ENCODE results near the gene EML6. TPM values are rescaled to one million over a fixed set of nuclear protein-coding genes. Genes with fewer than 3 reads are reported as not detected.

The EML6 gene
- total RNA-seq, 1 donor from 2014 or later, result 2.5 TPM

DNA sequence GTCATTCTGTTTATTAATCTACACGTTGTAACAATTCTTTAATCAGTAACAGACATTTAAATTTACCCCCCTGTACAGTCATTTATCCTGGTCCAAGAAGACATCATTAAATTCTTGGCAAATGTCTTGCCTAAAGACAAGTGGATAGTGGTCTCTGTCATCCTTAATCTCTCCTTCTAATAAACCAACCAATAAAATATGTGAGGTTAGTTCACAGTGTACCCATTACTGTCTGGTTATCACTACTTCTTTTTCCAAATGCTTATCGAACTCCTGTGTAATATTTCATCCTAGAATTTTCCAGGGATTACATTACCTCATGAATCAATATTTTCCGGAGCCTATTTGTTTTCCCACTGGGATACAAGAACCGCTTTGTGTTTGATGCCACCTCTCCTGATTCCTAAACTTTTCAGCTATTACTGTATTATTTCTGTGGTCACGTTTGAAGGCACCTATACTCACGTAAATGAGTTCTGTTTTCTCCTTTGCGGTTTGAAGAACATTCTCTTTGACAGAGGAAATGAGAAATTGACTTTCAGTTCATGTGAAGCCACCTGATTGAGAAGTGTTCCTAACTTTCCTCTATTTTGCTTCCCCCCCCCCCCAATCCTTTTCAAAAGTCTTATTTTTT is 195.3 kb downstream of the EML6 start:
- no peak overlapping the region for H3K4me3 ChIP-seq

DNA sequence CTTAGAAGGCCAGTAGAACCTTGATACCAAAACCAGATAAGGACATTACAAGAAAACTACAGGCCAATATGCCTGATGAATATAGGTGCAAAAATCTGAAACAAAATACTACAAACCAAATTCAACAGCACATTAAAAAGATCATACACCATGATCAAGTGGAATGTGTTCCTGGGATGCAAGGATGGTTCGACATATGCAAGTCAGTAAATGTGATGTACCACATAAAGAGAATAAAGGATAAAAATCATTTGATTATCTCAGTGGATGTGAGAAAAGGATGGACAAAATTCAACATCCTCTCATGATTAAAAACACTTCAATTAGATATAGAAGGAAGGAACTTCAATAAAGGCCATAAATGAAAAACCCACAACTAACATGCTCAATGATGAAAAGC is 197.2 kb downstream of the EML6 start:
- no peak for ATAC-seq

More for the DNA sequence above, 195.3 kb downstream of the EML6 start:
- no peak for ATAC-seq
- Histone ChIP-seq H3K9me3 (no peaks in the 10 kb centered on the region), H3K4me1 (no peaks in the 10 kb centered on the region), H3K36me3 (no peaks in the 10 kb centered on the region), H3K27me3 (ENCODE audit: low read depth) (no peaks in the 10 kb centered on the region), H3K27ac (no peak overlapping the region)
- no peak for DNase-seq
- TF ChIP-seq, protein P1, sequence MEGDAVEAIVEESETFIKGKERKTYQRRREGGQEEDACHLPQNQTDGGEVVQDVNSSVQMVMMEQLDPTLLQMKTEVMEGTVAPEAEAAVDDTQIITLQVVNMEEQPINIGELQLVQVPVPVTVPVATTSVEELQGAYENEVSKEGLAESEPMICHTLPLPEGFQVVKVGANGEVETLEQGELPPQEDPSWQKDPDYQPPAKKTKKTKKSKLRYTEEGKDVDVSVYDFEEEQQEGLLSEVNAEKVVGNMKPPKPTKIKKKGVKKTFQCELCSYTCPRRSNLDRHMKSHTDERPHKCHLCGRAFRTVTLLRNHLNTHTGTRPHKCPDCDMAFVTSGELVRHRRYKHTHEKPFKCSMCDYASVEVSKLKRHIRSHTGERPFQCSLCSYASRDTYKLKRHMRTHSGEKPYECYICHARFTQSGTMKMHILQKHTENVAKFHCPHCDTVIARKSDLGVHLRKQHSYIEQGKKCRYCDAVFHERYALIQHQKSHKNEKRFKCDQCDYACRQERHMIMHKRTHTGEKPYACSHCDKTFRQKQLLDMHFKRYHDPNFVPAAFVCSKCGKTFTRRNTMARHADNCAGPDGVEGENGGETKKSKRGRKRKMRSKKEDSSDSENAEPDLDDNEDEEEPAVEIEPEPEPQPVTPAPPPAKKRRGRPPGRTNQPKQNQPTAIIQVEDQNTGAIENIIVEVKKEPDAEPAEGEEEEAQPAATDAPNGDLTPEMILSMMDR (IDR thresholded peaks at IDR 0.05), result no peak
- intact Hi-C loops (cut with DNase I), result no loop called here

DNA sequence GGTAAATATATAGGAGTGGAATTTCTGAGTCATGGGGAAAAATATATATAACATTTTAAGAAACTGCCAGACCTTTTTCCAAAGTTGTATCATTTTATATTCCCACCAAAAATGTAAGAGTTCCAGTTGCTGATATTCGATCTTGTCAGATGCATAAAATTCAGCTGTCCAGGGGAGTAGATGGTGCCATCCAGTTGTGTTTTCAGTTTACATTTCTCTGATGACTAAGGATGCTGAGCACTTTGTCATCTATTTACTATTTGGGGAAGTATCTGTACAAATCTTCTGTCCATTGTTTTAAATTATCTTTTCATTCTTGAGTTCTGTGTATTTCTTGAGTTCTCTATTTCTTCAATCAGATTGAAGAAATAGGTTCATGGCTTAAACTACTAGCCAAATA is 200.7 kb downstream of the EML6 start:
- TF ChIP-seq, protein P1 (IDR thresholded peaks at IDR 0.05), result no peak
- ATAC-seq, result no peak
- no peaks in the 10 kb centered on the region for H3K4me1 ChIP-seq
- no peaks in the 10 kb centered on the region for H3K36me3 ChIP-seq
- intact Hi-C loops (cut with DNase I), result no loop called here
- H3K27ac ChIP-seq, result no peak overlapping the region
- no peak overlapping the region for H3K4me3 ChIP-seq
- no peaks in the 10 kb centered on the region for H3K27me3 ChIP-seq (ENCODE audit: low read depth)
- no peaks in the 10 kb centered on the region for H3K9me3 ChIP-seq
- DNase-seq, result no peak

More for the DNA sequence above, 197.2 kb downstream of the EML6 start:
- no peak for DNase-seq
- Histone ChIP-seq H3K4me3 (no peak overlapping the region), H3K4me1 (no peaks in the 10 kb centered on the region), H3K36me3 (no peaks in the 10 kb centered on the region), H3K27me3 (ENCODE audit: low read depth) (no peaks in the 10 kb centered on the region), H3K9me3 (no peaks in the 10 kb centered on the region), H3K27ac (no peak overlapping the region)
- intact Hi-C loops (cut with DNase I), result no loop called here
- TF ChIP-seq, protein P1 (IDR thresholded peaks at IDR 0.05), result no peak

DNA sequence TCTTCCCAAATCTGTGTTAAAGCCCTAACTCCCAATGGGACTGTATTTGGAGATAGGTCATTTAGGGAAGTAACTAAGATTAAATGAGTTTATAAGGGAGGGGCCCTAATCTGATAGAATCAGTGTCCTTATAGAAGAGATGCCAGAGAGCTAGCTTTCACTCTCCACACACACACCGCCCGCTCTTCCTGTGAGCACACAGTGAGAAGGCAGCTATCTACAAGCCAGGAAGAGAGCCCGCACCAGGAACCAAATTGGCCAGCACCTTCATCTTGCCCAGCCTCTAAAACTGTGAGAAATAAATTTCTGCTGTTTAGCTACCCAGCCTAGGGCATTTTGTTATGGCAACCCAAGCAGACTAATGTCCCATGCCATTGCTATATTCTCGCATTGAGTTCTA is 201.6 kb downstream of the EML6 start:
- TF ChIP-seq, protein P1 (IDR thresholded peaks at IDR 0.05), result no peak
- DNase-seq (no peak), ATAC-seq (no peak)
- H3K4me1 ChIP-seq, result no peaks in the 10 kb centered on the region
- no peak overlapping the region for H3K4me3 ChIP-seq
- H3K36me3 ChIP-seq, result no peaks in the 10 kb centered on the region
- intact Hi-C loops (cut with DNase I), result no loop called here
- H3K9me3 ChIP-seq, result no peaks in the 10 kb centered on the region
- H3K27me3 ChIP-seq (ENCODE audit: low read depth), result no peaks in the 10 kb centered on the region
- H3K27ac ChIP-seq, result no peak overlapping the region

DNA sequence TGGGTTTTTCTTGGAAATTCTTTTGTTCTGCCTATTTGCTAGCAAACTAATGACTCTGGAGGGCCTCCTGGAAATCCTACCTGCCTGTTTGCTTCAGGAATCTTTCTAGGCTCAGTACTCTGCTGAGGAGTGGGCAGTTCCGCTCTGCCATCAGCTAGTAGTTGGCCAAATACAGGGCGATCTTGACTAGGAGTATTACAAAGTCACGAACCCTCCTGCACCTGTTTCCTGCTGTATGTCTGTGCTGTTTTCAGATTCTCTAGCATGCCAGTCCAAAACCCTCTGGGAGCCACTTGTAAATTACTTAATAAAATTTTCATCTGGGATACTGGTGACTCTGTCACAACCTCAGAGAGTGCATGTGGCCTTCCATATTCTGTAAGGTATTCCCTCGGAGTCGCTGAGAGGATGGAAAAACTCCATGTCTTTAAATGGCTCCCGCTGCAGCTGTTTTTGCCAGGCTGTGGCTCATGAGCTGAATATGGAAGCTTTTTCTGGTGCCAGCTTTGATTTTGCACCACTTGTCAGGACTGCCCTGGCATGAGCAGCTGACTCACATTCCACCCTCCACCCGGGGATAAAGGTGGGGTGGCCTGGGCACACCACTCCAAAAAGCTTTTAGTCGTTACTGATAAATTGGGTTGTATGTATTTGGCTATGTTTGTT is 203.8 kb downstream of the EML6 start:
- Histone ChIP-seq H3K9me3 (no peaks in the 10 kb centered on the region), H3K27ac (no peak overlapping the region), H3K27me3 (ENCODE audit: low read depth) (no peaks in the 10 kb centered on the region), H3K4me1 (no peaks in the 10 kb centered on the region), H3K4me3 (no peak overlapping the region), H3K36me3 (no peaks in the 10 kb centered on the region)
- ATAC-seq (no peak), DNase-seq (no peak)
- intact Hi-C loops (cut with DNase I), result no loop called here
- TF ChIP-seq, protein P1 (IDR thresholded peaks at IDR 0.05), result no peak
